ENCODE data around the gene PRR20D.
"Not testable (repeated sequence)": the region's sequence is repeated elsewhere in the genome, so short reads cannot be mapped to it uniquely, and the experiment has no call there.

Gene PRR20D

DNA sequence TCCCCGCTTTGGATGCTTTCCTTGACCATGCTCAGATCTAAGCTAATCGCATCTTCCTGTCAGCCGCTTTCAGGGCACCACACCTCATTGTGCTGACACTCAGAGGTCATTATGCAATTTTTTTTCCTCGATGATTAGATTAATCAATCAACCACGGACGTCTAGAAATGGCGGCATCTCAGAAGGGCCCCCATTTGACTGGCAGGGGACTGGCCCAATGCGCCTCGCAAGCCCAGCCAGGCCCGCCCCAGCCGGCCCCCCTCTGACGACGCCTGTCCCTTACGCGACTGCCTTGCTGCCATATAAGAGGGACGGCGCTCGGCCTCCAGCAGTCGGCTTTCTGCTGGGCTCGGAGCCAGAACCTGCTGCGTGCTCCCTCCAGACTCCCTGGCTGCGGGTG is at the start of gene PRR20D:
TSS of gene PRR20D (plus strand) at position 301 of the 400 bp plus-strand sequence. CDS start 387 bp downstream, outside the sequence.
- not testable (repeated sequence) for DNase-seq

DNA sequence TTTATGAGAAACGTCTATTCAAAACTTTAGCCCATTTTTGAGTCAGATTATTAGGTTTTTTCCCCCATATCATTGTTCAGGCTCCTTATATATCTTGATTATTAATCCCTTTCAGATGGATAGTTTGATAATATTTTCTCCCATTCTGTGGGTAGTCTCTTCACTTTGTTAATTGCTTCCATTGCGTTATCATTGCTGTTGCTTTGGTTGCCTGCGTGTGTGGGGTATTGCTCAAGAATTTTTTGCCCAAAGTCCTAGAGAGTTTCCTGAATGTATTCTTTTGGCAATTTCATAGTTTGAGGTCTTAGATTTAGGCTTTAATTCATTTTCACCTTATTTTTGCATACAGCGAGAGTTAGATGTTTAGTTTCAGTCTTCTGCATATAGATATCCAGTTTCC is 45.5 kb upstream of the PRR20D start:
- DNase-seq = no peak

DNA sequence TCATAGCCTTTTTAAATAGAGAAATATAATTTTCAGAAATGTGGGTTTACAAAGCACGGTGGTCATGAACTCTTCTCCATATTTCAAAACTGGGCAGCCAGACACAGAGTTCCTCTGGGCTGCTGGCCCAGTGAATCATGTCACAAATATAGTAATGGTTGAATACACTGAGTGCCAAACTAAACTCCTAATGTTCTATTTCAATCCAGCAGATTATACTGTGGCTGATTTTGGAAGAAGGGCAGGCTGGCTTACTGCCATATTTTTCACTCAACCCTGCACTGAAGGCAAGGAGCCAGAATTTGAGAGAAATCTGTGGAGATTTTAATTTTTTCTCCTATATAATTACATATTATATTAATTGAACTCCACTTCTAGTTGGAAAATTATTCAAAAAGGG is 36.8 kb upstream of the PRR20D start:
- no peak for DNase-seq

DNA sequence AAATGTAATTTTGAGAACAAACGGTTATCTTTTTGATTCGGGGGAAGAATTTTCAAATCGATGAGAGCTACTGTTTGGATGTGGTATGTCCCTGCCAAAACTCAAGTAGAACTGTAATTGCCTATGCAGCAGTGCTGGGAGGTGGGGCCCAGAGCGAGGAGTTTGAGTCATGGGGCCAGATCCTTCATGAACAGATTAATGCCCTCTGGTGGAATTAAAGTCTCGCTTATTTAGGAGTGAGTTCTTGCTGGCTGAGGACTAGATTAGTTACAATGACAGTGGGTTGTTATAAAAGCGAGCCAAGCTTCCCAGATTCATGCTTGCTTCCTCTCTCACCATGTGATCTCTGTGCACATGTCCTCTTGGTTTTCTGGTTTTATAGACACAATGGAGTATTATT is 31.5 kb upstream of the PRR20D start:
- DNase-seq = no peak

DNA sequence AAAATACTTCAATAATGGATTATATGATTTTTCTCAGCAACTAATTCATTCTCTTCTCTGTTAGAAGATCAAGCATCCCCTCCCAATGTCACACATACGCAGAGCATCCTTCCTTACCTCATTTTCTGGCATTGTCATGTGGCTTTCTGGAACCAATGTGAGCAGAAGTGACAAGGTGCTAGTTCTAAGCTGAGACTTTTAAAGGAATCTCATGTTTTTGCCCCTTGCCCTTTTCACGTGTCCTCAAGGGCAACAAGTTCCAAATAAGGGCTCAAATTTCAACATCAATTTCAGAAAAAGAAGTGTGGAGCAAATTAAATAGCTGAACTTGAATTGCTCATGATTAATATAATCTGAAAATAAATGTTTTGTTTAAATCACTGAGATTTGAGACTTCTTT is 24.3 kb upstream of the PRR20D start:
- no peak for DNase-seq

DNA sequence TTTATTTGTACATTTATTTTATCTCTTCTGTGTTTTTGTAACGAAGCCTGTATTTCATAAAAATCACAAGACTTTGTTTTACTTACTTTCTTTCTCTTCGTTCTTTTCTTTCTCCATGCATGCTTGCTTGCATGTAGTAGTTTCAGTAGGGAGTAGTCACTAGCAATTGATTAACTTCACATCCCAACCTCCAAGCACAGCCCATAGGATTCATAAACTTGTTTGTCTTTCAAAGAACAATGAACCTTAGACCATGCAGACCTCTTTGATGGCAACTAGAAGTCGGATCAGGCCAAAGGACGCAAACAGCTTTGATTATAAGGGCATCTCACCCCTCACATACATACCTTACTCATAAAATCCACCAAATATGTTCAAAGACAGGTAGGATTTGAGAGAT is 22.8 kb upstream of the PRR20D start:
- no peak for DNase-seq

DNA sequence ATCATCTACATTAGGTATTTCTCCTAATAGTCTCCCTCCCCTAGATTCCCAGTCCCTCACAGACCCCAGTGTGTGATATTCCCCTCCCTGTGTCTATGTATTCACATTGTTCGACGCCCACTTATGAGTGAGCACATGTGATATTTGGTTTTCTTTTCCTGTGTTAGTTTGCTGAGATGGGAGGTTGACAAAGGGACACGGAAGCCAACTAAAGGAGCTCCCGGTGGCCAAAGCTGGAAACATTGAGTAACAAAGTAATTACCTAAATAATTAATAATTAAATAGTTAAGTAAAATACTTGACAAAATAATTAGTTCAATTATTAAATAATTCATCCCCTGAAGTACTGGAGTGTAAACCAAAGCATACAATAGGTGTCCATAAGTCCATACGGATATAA is 21.4 kb upstream of the PRR20D start:
- no peak for DNase-seq

DNA sequence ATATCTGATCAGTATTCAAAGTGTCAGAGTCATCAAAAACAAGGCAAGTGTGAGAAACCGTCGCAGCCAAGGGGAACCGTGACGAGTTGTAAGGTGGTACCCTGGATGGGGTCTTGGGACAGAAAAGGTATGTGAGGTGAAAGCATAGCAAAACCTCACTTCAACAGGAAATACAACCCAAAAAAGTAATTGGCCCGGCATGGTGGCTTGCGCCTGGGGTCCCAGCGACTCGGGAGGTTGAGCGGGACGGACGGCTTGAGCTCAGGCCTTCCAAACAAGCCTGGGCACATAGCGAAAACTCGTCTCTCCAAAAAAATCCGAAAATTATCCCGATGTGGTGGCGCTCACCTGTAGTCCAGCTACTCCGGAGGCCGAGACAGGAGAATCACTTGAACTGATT is 20.7 kb upstream of the PRR20D start:
- not testable (repeated sequence) for DNase-seq

DNA sequence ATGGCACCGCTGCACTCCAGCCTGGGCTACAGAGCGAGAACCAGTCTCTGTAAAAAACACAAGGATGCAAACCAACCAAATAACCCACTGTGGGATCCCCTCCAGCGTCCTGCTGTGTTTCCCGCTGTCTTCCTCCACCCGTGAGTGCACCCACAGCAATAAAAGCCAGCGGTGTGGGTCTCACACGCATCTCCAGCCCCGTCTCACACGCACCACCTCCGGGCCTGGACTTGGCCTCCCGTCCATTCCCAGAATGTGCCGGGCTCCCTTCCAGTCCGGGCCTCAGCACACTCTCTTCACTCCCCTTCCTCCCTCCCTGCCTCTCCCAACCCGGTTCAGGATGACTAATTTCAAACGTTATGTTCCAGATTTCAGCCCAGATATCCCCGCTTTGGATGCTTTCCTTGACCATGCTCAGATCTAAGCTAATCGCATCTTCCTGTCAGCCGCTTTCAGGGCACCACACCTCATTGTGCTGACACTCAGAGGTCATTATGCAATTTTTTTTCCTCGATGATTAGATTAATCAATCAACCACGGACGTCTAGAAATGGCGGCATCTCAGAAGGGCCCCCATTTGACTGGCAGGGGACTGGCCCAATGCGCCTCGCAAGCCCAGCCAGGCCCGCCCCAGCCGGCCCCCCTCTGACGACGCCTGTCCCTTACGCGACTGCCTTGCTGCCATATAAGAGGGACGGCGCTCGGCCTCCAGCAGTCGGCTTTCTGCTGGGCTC is 20.0 kb upstream of the PRR20D start, which contains the start of gene PRR20A:
TSS of gene PRR20A (plus strand) at position 684 of the 734 bp plus-strand sequence. CDS start 387 bp downstream, outside the sequence.
- DNase-seq = not testable (repeated sequence)

DNA sequence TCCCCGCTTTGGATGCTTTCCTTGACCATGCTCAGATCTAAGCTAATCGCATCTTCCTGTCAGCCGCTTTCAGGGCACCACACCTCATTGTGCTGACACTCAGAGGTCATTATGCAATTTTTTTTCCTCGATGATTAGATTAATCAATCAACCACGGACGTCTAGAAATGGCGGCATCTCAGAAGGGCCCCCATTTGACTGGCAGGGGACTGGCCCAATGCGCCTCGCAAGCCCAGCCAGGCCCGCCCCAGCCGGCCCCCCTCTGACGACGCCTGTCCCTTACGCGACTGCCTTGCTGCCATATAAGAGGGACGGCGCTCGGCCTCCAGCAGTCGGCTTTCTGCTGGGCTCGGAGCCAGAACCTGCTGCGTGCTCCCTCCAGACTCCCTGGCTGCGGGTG is 13.2 kb upstream of the PRR20D start, which contains the start of gene PRR20B:
TSS of gene PRR20B (plus strand) at position 301 of the 400 bp plus-strand sequence. CDS start 387 bp downstream, outside the sequence.
- not testable (repeated sequence) for DNase-seq

DNA sequence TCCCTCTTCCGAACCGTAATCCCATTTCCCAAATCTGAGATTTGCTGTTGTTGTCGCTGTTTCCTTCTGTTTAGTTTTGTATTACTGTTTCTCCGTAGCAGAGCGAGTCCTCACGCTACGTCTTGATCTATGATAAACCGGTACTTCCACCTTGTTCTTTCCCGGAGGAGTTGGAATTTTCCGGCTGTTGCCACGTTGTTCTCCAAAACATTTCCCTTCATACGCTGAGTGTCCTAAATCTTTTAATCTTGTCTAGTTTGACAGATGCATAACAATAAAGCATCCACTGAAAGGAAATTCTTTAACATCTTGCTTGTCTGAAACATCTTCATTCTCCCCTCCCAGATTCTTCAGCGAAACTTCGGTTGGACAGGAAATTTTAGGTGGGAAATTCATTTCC is 12.3 kb upstream of the PRR20D start:
- not testable (repeated sequence) for DNase-seq

DNA sequence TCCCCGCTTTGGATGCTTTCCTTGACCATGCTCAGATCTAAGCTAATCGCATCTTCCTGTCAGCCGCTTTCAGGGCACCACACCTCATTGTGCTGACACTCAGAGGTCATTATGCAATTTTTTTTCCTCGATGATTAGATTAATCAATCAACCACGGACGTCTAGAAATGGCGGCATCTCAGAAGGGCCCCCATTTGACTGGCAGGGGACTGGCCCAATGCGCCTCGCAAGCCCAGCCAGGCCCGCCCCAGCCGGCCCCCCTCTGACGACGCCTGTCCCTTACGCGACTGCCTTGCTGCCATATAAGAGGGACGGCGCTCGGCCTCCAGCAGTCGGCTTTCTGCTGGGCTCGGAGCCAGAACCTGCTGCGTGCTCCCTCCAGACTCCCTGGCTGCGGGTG is 6.7 kb upstream of the PRR20D start, which contains the start of gene PRR20C:
TSS of gene PRR20C (plus strand) at position 301 of the 400 bp plus-strand sequence. CDS start 387 bp downstream, outside the sequence.
- DNase-seq = not testable (repeated sequence)

DNA sequence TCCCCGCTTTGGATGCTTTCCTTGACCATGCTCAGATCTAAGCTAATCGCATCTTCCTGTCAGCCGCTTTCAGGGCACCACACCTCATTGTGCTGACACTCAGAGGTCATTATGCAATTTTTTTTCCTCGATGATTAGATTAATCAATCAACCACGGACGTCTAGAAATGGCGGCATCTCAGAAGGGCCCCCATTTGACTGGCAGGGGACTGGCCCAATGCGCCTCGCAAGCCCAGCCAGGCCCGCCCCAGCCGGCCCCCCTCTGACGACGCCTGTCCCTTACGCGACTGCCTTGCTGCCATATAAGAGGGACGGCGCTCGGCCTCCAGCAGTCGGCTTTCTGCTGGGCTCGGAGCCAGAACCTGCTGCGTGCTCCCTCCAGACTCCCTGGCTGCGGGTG is 6.5 kb downstream of the PRR20D start, which contains the start of gene PRR20E:
TSS of gene PRR20E (plus strand) at position 301 of the 400 bp plus-strand sequence. CDS start 387 bp downstream, outside the sequence.
- not testable (repeated sequence) for DNase-seq

DNA sequence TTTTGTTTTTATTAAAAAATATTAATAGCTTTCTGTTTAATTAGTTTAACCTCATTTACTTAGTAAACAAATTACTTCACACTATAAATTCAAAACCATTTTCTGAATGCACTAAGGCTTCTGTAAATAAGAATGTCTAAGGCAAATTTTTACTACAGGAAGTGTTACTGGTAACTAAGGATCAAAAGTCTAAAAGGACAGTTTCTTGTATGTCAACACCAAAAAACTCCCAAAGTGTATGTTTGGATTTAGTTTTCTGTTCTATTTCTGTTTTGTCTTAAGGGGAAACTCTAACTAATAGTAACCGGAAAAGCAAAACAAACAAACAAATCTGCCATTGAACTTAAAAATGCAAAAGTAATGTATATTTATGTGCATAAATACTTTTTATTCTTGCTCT is 31.2 kb downstream of the PRR20D start:
- DNase-seq = no peak

DNA sequence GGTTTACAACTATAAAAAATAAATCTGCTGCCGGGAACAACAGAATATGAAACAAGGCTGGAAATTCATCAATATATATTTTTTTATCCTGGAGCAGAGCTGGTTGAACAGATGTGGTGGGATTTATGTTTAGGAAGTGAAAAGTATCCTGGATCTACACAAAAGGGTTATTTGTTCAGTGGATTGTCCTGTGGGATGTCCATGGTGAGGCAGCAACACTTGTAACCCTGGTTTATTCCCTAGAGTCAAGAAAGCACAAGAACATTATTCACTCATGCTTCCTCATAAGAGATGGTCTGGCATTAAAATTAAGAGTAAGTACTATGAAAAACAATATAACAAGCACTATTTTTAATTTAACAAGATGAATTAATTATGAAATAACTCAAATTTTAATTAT is 52.6 kb downstream of the PRR20D start:
- no peak for DNase-seq

All from cerebellar nuclear complex (tissue), 1 donor.